H54 (cell line): ENCODE measurements around the gene GINS1.

Experiments
- DNase-seq: peaks from one replicate; pipeline ENCODE4 v3.0.0; 2011; ENCODE audit warnings: low spot score, mixed read lengths; ENCODE audit not compliant: insufficient read length
- FAIRE-seq: peaks from 3 replicates; lab custom pipeline; 2011; peaks lifted over from hg19 to GRCh38; lab: Jason Lieb, UNC
- POLR2A ChIP-seq: IDR thresholded peaks from 2 replicates; pipeline ENCODE4 v1.6.1; 2011; ENCODE audit warnings: low read depth, mild to moderate bottlenecking, low read length

The GINS1 gene

DNA sequence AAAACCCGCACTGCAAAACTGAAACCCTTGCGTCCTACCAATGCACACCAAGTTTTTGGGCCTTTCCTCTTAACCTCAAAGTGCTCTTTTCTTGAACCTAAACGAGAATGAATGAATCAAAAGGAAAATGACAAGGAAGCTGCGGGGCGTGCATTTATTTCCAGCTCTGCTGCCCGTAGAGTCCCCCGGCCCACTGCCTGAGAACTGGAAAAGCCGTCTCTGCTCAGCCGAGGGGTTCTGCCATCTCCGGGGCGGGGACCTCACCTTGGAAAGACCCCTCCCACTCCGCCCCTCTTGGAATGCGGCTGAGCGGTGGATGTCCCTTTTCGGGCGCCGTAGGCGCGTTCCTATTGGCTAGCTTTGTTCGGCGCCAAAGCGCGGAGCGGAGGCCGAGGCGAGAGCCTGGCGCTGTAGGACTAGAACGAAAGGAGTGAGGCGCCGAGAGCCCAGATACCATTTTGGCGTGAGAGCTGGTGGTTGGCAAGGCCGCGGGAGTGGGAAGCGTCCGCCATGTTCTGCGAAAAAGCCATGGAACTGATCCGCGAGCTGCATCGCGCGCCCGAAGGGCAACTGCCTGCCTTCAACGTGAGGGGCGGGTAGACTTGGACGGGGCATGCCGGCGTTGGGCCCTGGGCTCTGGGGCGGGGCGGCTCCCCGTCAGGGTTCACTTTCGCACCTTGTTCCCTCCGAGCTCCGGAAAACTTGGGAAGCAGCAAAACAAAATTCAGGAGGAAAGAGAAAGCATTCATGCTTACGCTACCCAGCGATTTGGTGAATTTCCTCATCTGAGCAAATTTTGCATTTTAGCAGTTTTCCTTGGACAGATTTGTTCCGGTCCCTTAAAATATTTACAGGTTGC is at the start of gene GINS1:
Gene GINS1 (plus strand): TSS at position 363 of the 859 bp plus-strand sequence. CDS start 148 bp downstream, at position 511.
- no peak for FAIRE-seq
- DNase-seq: peak; percentile 84
- TF ChIP-seq POLR2A: peak; percentile 88

DNA sequence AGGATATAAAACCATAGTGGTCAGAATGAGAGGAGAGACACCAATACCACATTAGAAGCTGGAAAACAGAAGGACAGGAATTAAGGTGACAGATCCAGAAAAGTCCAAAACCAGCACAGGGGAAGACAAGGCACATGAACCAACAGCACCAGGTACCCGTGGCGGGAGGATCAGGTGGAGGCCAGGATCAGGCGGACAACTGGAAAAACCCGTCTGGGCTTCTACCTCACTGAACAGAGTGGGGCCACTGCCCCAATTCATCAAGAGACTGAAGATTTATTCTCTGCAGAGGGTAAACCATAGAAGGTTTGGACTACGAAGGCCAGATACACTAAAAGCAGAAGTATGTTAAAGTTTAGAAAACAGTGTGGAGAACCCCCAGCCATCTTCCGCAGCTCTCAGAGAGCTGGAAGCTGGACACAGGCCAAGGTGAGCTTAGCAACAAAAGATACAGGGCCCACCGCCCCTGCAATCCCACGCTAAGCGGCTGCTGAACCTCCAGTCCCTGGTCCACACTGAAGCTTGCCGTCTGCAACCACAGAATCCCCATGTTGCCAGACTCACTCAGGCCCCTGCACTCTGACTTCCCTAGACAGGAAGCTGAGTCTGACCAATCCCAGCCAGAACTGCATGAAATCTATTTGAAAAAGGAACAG is 46.7 kb upstream of the GINS1 start:
- DNase-seq: peak; percentile 34
- no peak for TF ChIP-seq POLR2A
- FAIRE-seq: no peak

DNA sequence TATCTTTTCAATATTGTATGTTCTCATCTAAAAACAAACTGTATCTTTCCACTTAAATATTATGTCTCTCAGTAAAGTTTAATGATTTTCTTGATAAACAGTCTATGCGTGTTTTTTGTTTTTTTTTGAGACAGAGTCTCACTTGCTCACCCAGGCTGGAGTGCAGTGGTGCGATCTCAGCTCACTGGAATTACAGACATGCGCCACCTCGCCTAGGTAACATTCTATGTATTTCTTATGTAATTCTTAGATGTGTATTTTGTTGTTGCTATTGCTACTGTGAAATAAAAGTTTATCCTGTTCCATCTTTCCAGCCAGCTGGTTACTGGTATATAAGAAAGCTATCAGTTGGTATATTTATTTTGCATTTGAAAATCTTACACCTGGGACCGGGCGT is 46.2 kb upstream of the GINS1 start:
- FAIRE-seq: no peak
- no peak for DNase-seq
- TF ChIP-seq POLR2A: no peak

DNA sequence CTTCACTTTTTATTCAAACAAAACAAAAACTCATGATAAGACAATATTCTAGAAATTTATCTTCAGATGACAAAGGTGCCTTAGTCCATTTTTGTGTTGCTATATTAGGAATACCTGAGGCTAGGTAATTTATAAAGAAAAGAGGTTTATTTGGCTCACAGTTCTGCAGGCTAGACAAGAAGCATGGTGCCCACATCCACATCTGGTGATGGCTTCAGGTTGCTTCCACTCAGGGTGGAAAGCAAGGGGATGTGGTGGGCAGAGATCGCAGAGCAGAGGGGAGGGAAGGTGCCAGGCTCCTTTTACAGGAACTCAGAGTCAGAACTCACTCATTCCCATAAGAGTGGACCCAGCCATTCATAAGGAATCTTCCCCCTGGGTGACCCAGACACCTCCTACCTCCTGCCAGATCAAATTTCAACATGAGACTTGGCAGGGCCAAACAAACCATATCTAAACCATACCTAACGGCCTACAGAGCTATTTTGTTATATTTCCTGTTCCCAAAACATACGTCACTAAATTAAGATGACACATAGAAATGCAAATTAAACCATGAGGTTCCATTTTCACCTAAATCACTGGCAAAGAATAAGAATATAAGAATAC is 43.2 kb upstream of the GINS1 start:
- no peak for FAIRE-seq
- TF ChIP-seq POLR2A: no peak
- no peak for DNase-seq

DNA sequence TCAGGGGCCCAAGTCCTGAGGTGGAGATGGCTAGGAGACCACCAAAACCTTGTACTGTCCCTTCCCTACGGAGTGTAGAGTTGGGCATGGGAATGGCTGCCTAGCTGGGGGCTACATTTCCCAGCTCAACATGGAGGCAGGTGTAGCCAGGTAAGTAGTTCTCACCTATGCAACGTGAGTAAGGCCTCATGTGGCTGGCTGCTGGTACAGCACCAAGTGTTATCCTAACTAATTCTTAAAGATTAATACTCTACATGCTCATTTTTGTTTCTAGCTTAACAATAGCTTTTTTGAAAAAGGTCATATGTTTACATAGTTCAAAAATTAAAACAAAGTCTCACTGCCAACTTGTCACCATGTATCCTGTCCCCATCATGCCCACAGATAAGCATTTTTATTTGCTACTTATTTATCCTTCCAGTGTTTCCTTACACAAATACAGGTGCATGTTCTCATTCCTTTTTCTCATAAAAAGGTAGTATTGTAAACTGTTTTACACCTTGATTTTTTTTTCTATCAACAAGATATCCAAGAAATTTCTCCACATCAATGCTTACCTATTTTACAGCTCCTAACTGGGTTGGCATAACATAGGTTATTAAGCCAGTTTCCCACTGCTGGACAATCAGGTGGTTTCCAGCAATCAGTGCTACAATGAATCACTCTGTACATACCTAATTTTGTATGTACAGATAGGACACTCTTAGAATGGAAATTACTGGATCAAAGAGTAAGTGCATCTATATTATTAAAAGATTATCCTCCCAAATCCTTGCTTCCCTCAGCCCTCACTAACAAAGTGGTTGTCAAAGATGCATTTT is 42.4 kb upstream of the GINS1 start:
- FAIRE-seq (no peak), DNase-seq (no peak)
- no peak for TF ChIP-seq POLR2A

DNA sequence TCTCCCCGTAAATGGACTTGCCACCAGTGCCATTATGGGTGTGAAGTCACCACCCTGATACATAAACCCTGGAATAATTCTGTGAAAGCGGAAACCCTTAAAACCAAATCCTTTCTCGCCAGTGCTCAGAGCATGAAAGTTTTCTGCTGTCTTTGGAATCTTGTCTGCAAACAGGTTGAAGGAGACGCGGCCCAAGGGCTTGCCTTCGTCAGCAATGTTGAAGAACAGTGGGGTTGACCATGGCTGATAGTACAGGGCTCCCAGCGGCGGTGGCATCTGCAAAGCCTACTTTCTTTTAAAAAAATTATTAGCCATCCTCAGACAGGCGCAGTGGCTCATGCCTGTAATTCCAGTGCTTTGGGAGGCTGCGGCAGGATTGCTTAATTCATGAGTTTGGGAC is 38.9 kb upstream of the GINS1 start:
- TF ChIP-seq POLR2A: no peak

DNA sequence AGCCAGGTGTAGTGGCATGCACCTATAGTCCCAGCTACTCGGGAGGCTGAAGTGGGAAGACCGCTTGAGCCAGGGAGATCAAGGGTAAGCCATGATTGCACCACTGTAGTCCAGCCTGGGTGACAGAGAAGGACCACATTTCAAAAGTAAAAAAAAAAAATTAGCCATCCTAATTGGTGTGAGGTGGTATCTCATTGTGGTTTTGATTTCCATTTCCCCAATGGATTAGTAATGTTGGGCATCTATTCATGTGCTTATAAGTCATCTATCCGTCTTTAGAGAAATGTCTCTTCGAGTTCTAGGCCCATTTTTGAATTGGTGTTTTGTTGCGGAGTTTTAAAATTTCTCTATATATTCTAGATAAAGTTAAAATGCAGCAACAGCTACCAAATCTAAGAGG is 38.5 kb upstream of the GINS1 start:
- no peak for FAIRE-seq
- TF ChIP-seq POLR2A: no peak
- DNase-seq: no peak

More for the DNA sequence above, 38.9 kb upstream of the GINS1 start:
- DNase-seq (no peak), FAIRE-seq (no peak)

DNA sequence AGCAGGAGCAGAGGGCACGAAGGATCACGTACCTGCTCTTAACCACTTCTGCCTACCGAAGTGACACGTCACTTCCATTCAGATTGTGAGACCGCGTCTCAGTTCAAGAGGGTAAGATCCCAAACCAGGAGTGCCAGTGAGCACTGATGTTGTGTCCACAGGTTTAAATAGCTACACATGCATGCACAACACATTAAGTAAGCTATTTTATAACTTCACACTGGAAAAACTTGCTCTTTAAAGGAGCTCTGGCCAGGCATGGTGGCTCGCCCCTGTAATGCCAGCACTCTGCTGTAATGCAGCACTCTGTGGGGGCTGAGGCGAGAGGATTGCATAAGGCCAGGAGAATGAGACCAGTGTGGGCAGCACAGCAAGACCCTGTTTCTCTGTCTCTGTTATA is 37.9 kb upstream of the GINS1 start:
- no peak for TF ChIP-seq POLR2A
- DNase-seq (no peak), FAIRE-seq (no peak)

DNA sequence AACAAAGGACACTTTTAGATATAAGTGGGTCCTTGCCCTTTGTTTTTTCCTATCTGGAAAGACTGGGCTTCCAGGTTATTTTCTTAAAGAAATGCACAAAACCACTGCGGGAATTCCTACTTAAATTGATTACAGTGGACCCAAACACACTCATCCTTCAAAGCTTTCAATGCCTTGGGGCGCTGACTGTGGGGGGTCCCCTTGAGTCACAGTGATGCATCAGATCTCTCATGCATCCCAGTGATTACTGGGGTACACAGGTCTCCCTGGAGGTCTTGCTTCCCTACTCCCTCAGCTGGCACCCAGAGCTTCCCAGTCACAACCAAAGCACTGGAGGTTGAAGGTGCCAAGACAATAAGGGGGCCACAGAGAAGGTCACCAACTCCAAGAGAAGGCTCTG is 37.5 kb upstream of the GINS1 start:
- no peak for TF ChIP-seq POLR2A
- FAIRE-seq (no peak), DNase-seq (no peak)

DNA sequence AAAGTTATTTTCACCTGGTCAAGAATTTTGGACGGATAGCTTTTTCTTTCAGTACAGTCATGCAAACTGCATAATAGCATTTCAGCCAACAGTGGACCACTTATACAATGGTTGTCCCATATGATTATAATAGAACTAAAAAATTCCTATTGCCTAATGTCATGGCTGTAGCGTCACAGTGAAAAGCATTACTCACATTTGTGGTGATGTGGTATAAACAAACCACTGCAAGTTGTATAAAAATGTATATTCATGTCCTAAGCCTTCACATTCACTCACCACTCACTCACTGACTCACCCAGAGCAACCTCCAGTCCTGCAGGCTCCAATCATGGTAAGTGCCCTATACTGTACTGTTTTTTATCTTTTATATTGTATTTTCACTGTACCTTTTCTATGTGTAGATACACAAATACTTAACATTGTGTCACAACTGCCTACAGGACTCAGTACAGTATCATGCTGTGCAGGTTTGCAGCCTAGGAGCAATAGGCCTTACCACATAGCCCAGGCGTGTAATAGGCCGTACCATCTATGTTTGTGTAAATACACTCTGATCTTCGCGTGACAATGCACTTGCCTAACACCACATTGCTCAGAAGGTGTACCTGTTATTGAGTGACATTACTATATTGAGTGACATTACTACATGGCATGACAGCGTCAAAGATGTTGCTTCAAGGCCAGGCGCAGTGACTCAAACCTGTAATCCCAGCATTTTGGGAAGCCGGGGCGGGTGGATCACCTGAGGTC is 34.7 kb upstream of the GINS1 start:
- peak; percentile 37 for DNase-seq
- TF ChIP-seq POLR2A: no peak

DNA sequence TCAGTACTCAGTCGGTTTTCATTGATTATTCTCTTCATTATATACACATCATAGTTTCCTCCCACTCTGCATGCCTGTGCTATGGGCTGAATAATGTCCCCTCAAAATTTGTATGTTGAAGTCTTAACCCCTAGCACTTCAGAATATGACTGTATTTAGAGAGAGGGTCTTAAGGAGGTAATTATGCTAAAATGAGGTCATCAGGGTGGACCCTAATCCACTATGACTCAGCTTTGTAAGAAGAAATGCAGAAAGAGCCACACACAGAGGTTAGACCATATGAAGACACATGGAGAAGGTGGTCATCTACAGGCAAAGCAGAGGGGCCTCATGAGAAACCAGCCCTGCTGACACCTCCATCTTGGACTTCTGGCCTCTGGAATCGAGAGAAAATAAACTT is 32.6 kb upstream of the GINS1 start:
- FAIRE-seq (no peak), DNase-seq (no peak)
- no peak for TF ChIP-seq POLR2A

More for the DNA sequence above, 34.7 kb upstream of the GINS1 start:
- FAIRE-seq: no peak

DNA sequence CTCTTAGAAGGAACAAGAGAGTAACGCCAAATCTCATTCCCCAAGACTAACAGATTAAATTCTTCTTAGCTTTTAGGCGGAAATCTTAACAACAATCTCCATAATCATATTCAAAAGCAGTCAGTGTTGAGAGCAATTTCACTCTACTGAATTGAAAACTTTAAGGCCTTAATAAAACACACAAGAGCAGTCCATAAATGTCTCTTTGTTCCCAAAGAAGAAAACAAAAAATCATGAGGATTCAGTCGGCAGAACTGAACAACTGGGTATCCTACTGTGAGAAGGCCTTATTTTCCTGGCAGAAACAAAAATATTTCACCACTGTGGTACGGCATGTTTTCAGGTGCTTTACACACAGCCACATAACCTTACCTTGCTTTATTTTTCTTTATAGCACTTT is 31.2 kb upstream of the GINS1 start:
- no peak for TF ChIP-seq POLR2A
- FAIRE-seq: no peak
- no peak for DNase-seq

DNA sequence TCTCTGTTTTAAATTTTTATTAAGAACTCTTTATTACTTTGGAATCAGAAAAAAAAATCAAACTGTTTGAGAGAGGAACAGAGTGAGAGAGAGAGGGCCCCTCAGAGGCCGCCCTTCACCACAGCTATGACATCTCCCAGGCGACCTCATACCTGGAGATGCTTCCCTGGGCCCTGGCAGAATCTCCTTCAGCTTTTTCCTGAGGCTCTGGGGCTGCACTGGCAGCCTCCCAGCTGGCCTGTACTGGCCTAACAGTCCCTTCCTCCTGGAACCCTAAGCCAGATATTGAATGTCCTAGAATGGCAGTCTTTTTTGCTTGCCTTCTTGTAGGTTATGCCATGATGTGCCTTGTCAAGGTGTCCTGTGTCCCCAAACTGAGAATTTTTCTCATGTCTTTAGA is 30.6 kb upstream of the GINS1 start:
- no peak for TF ChIP-seq POLR2A
- FAIRE-seq: no peak

More for the DNA sequence above, 30.6 kb upstream of the GINS1 start:
- no peak for DNase-seq
